Measurements from ENCODE around the gene SEMA3G. TPM values are rescaled to one million over a fixed set of nuclear protein-coding genes. Genes with fewer than 3 reads are reported as not detected.
A peak's percentile ranks its signal among the peaks of the same experiment; 100 is the strongest.

SEMA3G gene
- total and polyA plus RNA-seq, 8 donors: under 0.01 to 9.6 (median 1.8) TPM

- no peak for DNase-seq
- 80 to 90% (median 90%) methylated on average over 24 to 25 of the region's 25 CpGs for WGBS, 5 donors
- Histone ChIP-seq H3K27ac (no peak overlapping the region), H3K27me3 (no peaks in the 10 kb centered on the region), H3K4me3 (peak overlapping the region; percentile 2 to 37 (median 24)), H3K9me3 (no peaks in the 10 kb centered on the region), H3K36me3 (no peaks in the 10 kb centered on the region), H3K4me1 (peaks cover 0 to 18% (median 13%) of the 10 kb centered on the region in 4 donors)
- intact Hi-C loops (cut with DNase I; ENCODE audit: low total_unique reads): no loop called here
- TF ChIP-seq POLR2A (IDR thresholded peaks at IDR 0.05): no peak
- no peak for TF ChIP-seq CTCF (IDR thresholded peaks at IDR 0.05)
- TF ChIP-seq EP300 (IDR thresholded peaks at IDR 0.05): no peak
- TF ChIP-seq POLR2AphosphoS5 (IDR thresholded peaks at IDR 0.05): no peak
These were observed 864 bp downstream of the SEMA3G start for GRCh38 chr3:52443791-52444687.

- TF ChIP-seq POLR2AphosphoS5 (IDR thresholded peaks at IDR 0.05): no peak
- TF ChIP-seq POLR2A (IDR thresholded peaks at IDR 0.05): no peak
- TF ChIP-seq EP300 (IDR thresholded peaks at IDR 0.05): no peak
- TF ChIP-seq CTCF (IDR thresholded peaks at IDR 0.05): no peak
- H3K9me3 ChIP-seq: no peaks in the 10 kb centered on the region
- intact Hi-C loops (cut with DNase I; ENCODE audit: low total_unique reads): no loop called here
- H3K36me3 ChIP-seq: no peaks in the 10 kb centered on the region
- H3K27me3 ChIP-seq: no peaks in the 10 kb centered on the region
- DNase-seq: peak in 1 of 2 donors; percentile 1
- H3K27ac ChIP-seq: no peak overlapping the region
- H3K4me3 ChIP-seq: peak overlapping the region in 3 of 4 donors; percentile 14 to 37 (median 33)
- peaks cover 0 to 18% (median 17%) of the 10 kb centered on the region in 4 donors for H3K4me1 ChIP-seq
- 85 to 97% (median 94%) methylated on average over 3 to 8 of the region's 8 CpGs for WGBS, 5 donors
These were observed 1.7 kb downstream of the SEMA3G start for GRCh38 chr3:52443268-52443610.

GRCh38 chr3:52442409-52443267, 2.3 kb downstream of the SEMA3G start:
- peak overlapping the region in 3 of 4 donors; percentile 13 to 33 (median 14) for H3K4me3 ChIP-seq
- TF ChIP-seq POLR2A (IDR thresholded peaks at IDR 0.05) (no peak), POLR2AphosphoS5 (IDR thresholded peaks at IDR 0.05) (no peak), EP300 (IDR thresholded peaks at IDR 0.05) (no peak), CTCF (IDR thresholded peaks at IDR 0.05) (no peak)
- H3K9me3 ChIP-seq: no peaks in the 10 kb centered on the region
- WGBS, 5 donors: 85 to 93% (median 92%) methylated on average over 14 to 16 of the region's 16 CpGs
- H3K27ac ChIP-seq: no peak overlapping the region
- DNase-seq: peak in 1 of 2 donors; percentile 3
- no peaks in the 10 kb centered on the region for H3K36me3 ChIP-seq
- intact Hi-C loops (cut with DNase I; ENCODE audit: low total_unique reads): no loop called here
- H3K27me3 ChIP-seq: no peaks in the 10 kb centered on the region
- H3K4me1 ChIP-seq: peaks cover 0 to 23% (median 22%) of the 10 kb centered on the region in 4 donors

- WGBS, 5 donors: 82 to 87% (median 83%) methylated on average over 12 to 18 of the region's 18 CpGs
- no peaks in the 10 kb centered on the region for H3K27me3 ChIP-seq
- H3K36me3 ChIP-seq: no peaks in the 10 kb centered on the region
- intact Hi-C loops (cut with DNase I; ENCODE audit: low total_unique reads): no loop called here
- H3K27ac ChIP-seq: no peak overlapping the region
- TF ChIP-seq POLR2A (IDR thresholded peaks at IDR 0.05) (no peak), EP300 (IDR thresholded peaks at IDR 0.05) (no peak)
- no peak overlapping the region for H3K4me3 ChIP-seq
- peak in 1 of 2 donors; percentile 29 for DNase-seq
- H3K4me1 ChIP-seq: peaks cover 0 to 31% (median 21%) of the 10 kb centered on the region in 4 donors
- no peaks in the 10 kb centered on the region for H3K9me3 ChIP-seq
These were observed 3.1 kb downstream of the SEMA3G start for GRCh38 chr3:52441772-52442332.

Measured in stomach (tissue), 9 donors.